Activated B cell treated with CpG ODN at 0.5 μM for 24 hours (primary cell): ENCODE results near the gene SPATA1. TPM values are rescaled to one million over a fixed set of nuclear protein-coding genes. Genes with fewer than 3 reads are reported as not detected.

Source experiments
- ATAC-seq: fragments of 200-7000 bp; cut with Tn5 transposase; one replicate; pipeline ENCODE4 v1.10.0; 2021; ENCODE audit warnings: low read depth, mild to moderate bottlenecking, moderate library complexity
- CTCF ChIA-PET: fragments of 350-600 bp; sonication (Branson Sonifier 250); formaldehyde crosslinking; loops from one replicate; lab custom pipeline; 2021; ENCODE audit warnings: antibody characterized with exemption; lab: Charles Lee
- POLR2A ChIA-PET: fragments of 350-600 bp; sonication (Branson Sonifier 250); formaldehyde crosslinking; loops from one replicate; lab custom pipeline; 2021; ENCODE audit warnings: antibody characterized with exemption; lab: Charles Lee
- DNase-seq: peaks from one replicate; pipeline ENCODE4 v3.0.0; 2022
- H3K27ac Mint-ChIP-seq: one replicate; pipeline ENCODE4 v1.8.0; 2020; ENCODE audit warnings: mixed read lengths
- H3K27me3 Mint-ChIP-seq: one replicate; pipeline ENCODE4 v1.8.0; 2021; ENCODE audit warnings: mixed read lengths
- H3K36me3 Mint-ChIP-seq: one replicate; pipeline ENCODE4 v1.8.0; 2021; ENCODE audit warnings: low read depth, mixed read lengths
- H3K4me1 Mint-ChIP-seq: one replicate; pipeline ENCODE4 v1.8.0; 2021; ENCODE audit warnings: mixed read lengths
- H3K4me3 Mint-ChIP-seq: one replicate; pipeline ENCODE4 v1.8.0; 2020; ENCODE audit warnings: mild to moderate bottlenecking, mixed read lengths
- H3K9me3 Mint-ChIP-seq: one replicate; pipeline ENCODE4 v1.8.0; 2020; ENCODE audit warnings: mixed read lengths
- CTCF ChIP-seq: fragments of 200-600 bp; IDR thresholded peaks from one replicate; pipeline ENCODE4 v1.8.0; 2022; ENCODE audit warnings: antibody characterized with exemption, mild to moderate bottlenecking
- intact Hi-C: fragments of 100-400 bp; cut with micrococcal nuclease; formaldehyde crosslinking; loops from one replicate; pipeline ENCODE4 v1.15.1; 2024
- total RNA-seq: library from RNA; stranded (reverse); gene quantifications from 2 replicates; pipeline ENCODE4 v1.2.3, GENCODE V29; 2022

Gene SPATA1
- total RNA-seq, 1 donor from 2014 or later = 4.6 TPM

GRCh38 chr1:84571150-84571535, 65.0 kb downstream of the SPATA1 start:
- H3K9me3 Mint-ChIP-seq = no peaks in the 10 kb centered on the region
- TF ChIP-seq CTCF = no peak
- CTCF ChIA-PET = no interaction called here
- DNase-seq = no peak
- H3K27ac Mint-ChIP-seq = no peak overlapping the region
- intact Hi-C loops = loop anchor here (5.0 to 10.0 kb wide), 3 partner anchors 269 to 1134 kb away; partner anchors contain the start of genes BCL10, SAMD13 and ZNHIT6
- peaks cover 49% of the 10 kb centered on the region for H3K36me3 Mint-ChIP-seq
- POLR2A ChIA-PET = no interaction called here
- H3K4me3 Mint-ChIP-seq = peak overlapping the region; percentile 37
- H3K4me1 Mint-ChIP-seq = peaks cover 46% of the 10 kb centered on the region
- no peak for ATAC-seq
- no peaks in the 10 kb centered on the region for H3K27me3 Mint-ChIP-seq

DNA sequence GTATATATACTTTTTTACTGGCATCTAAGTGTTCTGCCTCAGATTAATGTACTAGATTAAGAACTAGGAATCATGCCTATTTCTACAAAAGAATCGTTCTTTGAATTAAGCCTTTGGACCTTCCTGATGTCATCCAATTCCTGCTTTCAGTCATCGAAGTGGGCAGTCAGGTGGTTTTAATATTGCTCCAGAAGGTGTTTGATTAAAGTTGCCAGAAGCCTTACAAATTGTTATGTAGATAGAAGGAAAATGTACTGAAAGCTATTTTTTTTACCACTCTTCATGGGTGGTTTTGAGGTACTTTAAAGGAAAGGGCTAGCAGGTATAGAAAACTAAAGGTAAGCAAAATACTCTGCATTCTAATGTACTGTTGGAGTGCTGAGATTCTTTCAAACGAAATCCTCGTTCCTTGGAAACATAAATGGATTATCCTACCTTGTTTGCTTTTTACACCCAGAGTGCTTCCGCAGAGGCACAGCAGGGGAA, 67.3 kb downstream of the SPATA1 start:
- ATAC-seq = no peak
- ChIA-PET POLR2A (interaction anchor here (0.7 to 3.8 kb wide), 22 partner anchors 10 to 703 kb away, joined by 3 to 113 read pairs (median 6); partner anchors contain the start of genes BCL10, GNG5, PRKACB and RPF1), CTCF (interaction anchor here (0.7 to 3.0 kb wide), 9 partner anchors 13 to 432 kb away, joined by 3 to 16 read pairs (median 4); partner anchors contain the start of genes GNG5, PRKACB and SPATA1)
- Mint-ChIP-seq H3K27me3 (no peaks in the 10 kb centered on the region), H3K27ac (peak overlapping the region; percentile 99), H3K36me3 (peaks cover 33% of the 10 kb centered on the region), H3K9me3 (no peaks in the 10 kb centered on the region), H3K4me1 (peaks cover 40% of the 10 kb centered on the region), H3K4me3 (peak overlapping the region; percentile 96)
- no peak for DNase-seq
- intact Hi-C loops = loop anchor here (5.0 to 10.0 kb wide), 3 partner anchors 271 to 1131 kb away; partner anchors contain the start of genes BCL10, SAMD13 and ZNHIT6
- TF ChIP-seq CTCF = no peak

GRCh38 chr1:84573967-84574842, 68.0 kb downstream of the SPATA1 start, which contains the start of gene CTBS:
CTBS (minus strand) TSS chr1:84574440; CDS start chr1:84574415, 25 bp downstream.
- peak within 1 kb of the TSS; percentile 96 for H3K4me3 Mint-ChIP-seq
- ChIA-PET POLR2A (interaction anchor here (0.5 to 3.8 kb wide), 26 partner anchors 10 to 702 kb away, joined by 3 to 113 read pairs (median 6); partner anchors contain the start of genes BCL10, GNG5, PRKACB and RPF1), CTCF (interaction anchor here (0.7 to 3.0 kb wide), 8 partner anchors 12 to 433 kb away, joined by 3 to 16 read pairs (median 6); partner anchors contain the start of genes GNG5 and SPATA1)
- peak within 1 kb of the TSS; percentile 99 for H3K27ac Mint-ChIP-seq
- ATAC-seq = peak; percentile 91
- peak; percentile 81 for DNase-seq
- peaks cover 26% of the 10 kb centered on the region for H3K36me3 Mint-ChIP-seq
- no peak for TF ChIP-seq CTCF
- H3K27me3 Mint-ChIP-seq = no peaks in the 10 kb centered on the region
- H3K4me1 Mint-ChIP-seq = peaks cover 40% of the 10 kb centered on the region
- no peaks in the 10 kb centered on the region for H3K9me3 Mint-ChIP-seq
- intact Hi-C loops = loop anchor here (1.0 to 10.0 kb wide), 13 partner anchors 9 to 1131 kb away; partner anchors contain the start of genes BCL10, GNG5, PRKACB and RPF1

DNA sequence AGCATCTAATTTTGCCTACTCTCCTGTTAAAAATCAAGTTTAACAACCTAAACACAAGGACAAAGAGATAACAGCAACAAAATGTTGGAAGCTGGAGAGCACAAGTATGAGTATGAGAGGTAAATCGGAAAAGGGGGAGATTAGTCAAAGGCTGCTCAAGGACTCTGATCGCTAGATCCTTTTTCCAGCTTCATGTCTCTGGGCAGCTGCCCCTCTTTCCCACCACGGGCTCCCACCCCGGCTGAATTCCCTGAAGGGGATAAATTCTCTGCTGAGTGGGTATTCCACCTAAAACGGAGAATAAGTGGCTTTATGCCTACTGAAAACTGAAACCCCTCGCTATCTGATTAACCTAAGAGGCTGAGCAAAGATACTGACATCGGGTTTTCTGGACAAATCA, 68.8 kb downstream of the SPATA1 start:
- H3K4me1 Mint-ChIP-seq = peaks cover 40% of the 10 kb centered on the region
- ChIA-PET POLR2A (interaction anchor here (1.1 to 3.8 kb wide), 9 partner anchors 9 to 431 kb away, joined by 5 to 113 read pairs (median 24); partner anchors contain the start of genes GNG5, PRKACB, RPF1 and SPATA1), CTCF (interaction anchor here (3.0 kb wide), 1 partner anchor 45 kb away, joined by 16 read pairs; no protein-coding TSS in a partner anchor)
- TF ChIP-seq CTCF = no peak
- H3K9me3 Mint-ChIP-seq = no peaks in the 10 kb centered on the region
- H3K4me3 Mint-ChIP-seq = peak overlapping the region; percentile 96
- no peak for ATAC-seq
- H3K36me3 Mint-ChIP-seq = peaks cover 21% of the 10 kb centered on the region
- peak overlapping the region; percentile 99 for H3K27ac Mint-ChIP-seq
- intact Hi-C loops = loop anchor here (1.0 to 10.0 kb wide), 13 partner anchors 8 to 1130 kb away; partner anchors contain the start of genes BCL10, GNG5, PRKACB and RPF1
- no peaks in the 10 kb centered on the region for H3K27me3 Mint-ChIP-seq
- DNase-seq = no peak
